Measurements from ENCODE around the gene S100A5. TPM values are rescaled to one million over a fixed set of nuclear protein-coding genes. Genes with fewer than 3 reads are reported as not detected.

Gene S100A5
- total and polyA plus RNA-seq, 9 of the 15 experiments (the other 6 are each of a cell fraction or from before 2014, with no cell fraction given), result 0.56 to 1.4 (median 0.64) TPM; not detected in 5

DNA sequence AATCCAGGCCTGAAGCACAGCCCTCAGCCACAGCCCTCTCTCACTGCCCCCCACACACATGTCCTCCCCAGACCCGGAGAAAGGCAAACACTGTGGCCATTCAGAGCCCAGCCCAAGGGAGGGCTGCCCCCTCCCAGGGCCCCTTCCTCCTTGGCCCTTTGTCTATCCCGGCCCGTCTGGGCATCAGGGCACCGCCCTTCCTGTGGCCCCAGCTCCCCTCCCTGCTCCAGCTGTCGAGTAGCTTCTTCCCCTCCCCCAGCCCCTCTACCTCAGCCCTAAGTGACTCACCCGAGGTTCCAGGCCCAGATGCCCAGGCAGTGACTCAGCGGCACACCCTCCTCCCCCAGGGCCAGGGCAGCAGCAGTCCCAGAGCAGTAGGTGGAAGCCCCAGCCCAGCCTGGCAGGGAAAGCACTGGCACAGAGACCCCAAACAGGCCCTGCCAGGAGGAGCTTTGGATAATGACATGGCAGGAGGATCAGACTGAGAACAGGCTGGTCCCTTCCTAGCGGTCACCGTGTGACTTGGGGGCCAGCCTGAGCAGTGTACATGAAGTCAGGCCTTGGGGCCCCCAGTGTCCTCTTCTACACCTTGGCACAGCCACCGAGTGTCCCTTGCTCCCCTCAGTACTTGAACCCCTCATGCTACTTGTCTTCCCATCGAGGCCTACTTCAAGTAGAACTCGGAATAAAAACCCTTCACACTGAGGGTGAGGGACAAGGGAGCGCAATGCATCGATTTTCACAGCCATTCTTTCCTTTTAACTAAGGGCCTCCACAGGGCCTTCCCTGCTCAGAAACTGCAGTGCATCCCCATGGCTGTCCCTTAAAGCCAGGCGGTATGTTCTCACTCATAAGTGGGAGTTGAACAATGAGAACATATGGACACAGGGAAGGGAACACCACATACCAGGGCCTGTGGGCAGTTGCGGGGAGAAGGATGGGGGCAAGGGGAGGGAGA is 26.0 kb upstream of the S100A5 start (continued):
- no peak for TF ChIP-seq E2F4 (CRISPR knock-in tag; IDR thresholded peaks at IDR 0.05; ENCODE audit: low read depth)
- TF ChIP-seq, protein P1, sequence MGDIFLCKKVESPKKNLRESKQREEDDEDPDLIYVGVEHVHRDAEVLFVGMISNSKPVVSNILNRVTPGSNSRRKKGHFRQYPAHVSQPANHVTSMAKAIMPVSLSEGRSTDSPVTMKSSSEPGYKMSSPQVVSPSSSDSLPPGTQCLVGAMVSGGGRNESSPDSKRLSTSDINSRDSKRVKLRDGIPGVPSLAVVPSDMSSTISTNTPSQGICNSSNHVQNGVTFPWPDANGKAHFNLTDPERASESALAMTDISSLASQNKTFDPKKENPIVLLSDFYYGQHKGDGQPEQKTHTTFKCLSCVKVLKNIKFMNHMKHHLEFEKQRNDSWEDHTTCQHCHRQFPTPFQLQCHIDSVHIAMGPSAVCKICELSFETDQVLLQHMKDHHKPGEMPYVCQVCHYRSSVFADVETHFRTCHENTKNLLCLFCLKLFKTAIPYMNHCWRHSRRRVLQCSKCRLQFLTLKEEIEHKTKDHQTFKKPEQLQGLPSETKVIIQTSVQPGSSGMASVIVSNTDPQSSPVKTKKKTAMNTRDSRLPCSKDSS (IDR thresholded peaks at IDR 0.05; ENCODE audit: low read depth, partially characterized antibody), result no peak
- no peak for TF ChIP-seq ZNF165 (CRISPR knock-in tag; IDR thresholded peaks at IDR 0.05; ENCODE audit: borderline replicate concordance)
- TF ChIP-seq SPI1 (IDR thresholded peaks at IDR 0.05; ENCODE audit: borderline replicate concordance, low read depth, low read length), result no peak
- TF ChIP-seq TAF9B (IDR thresholded peaks at IDR 0.05; ENCODE audit: partially characterized antibody), result peak; percentile 97
- TF ChIP-seq ZNF75A (CRISPR knock-in tag; IDR thresholded peaks at IDR 0.05), result no peak
- no peak; the same call in 1 of the 2 replicates for TF ChIP-seq ZKSCAN1 (IDR thresholded peaks at IDR 0.05; ENCODE audit: low read depth, low read length)
- TF ChIP-seq ZNF24 (IDR thresholded peaks at IDR 0.05), result peak; percentile 55
- TF ChIP-seq HEY1 (CRISPR knock-in tag; IDR thresholded peaks at IDR 0.05; ENCODE audit: borderline replicate concordance), result no peak
- no peak for TF ChIP-seq KDM5B (IDR thresholded peaks at IDR 0.05; ENCODE audit: insufficient replicate concordance, low read depth, low read length)
- no peak for TF ChIP-seq UBTF (IDR thresholded peaks at IDR 0.05; ENCODE audit: borderline replicate concordance in 1 of 2, low read depth in 2 of 2, low read length in 2 of 2)
- no peak for TF ChIP-seq STAT5B (CRISPR knock-in tag; IDR thresholded peaks at IDR 0.05)
- no peak for TF ChIP-seq SNAPC5 (CRISPR knock-in tag; IDR thresholded peaks at IDR 0.05)
- no peak for TF ChIP-seq ZNF76 (CRISPR knock-in tag; IDR thresholded peaks at IDR 0.05; ENCODE audit: borderline replicate concordance)
- TF ChIP-seq ZNF12 (CRISPR knock-in tag; IDR thresholded peaks at IDR 0.05), result no peak
- TF ChIP-seq, protein P2, sequence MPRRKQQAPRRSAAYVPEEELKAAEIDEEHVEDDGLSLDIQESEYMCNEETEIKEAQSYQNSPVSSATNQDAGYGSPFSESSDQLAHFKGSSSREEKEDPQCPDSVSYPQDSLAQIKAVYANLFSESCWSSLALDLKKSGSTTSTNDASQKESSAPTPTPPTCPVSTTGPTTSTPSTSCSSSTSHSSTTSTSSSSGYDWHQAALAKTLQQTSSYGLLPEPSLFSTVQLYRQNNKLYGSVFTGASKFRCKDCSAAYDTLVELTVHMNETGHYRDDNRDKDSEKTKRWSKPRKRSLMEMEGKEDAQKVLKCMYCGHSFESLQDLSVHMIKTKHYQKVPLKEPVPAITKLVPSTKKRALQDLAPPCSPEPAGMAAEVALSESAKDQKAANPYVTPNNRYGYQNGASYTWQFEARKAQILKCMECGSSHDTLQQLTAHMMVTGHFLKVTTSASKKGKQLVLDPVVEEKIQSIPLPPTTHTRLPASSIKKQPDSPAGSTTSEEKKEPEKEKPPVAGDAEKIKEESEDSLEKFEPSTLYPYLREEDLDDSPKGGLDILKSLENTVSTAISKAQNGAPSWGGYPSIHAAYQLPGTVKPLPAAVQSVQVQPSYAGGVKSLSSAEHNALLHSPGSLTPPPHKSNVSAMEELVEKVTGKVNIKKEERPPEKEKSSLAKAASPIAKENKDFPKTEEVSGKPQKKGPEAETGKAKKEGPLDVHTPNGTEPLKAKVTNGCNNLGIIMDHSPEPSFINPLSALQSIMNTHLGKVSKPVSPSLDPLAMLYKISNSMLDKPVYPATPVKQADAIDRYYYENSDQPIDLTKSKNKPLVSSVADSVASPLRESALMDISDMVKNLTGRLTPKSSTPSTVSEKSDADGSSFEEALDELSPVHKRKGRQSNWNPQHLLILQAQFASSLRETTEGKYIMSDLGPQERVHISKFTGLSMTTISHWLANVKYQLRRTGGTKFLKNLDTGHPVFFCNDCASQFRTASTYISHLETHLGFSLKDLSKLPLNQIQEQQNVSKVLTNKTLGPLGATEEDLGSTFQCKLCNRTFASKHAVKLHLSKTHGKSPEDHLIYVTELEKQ (CRISPR knock-in tag; IDR thresholded peaks at IDR 0.05), result no peak
- TF ChIP-seq ZNF143 (CRISPR knock-in tag; IDR thresholded peaks at IDR 0.05), result no peak
- peak; percentile 59 for TF ChIP-seq TAF1 (IDR thresholded peaks at IDR 0.05; ENCODE audit: control insufficient read depth, extremely low read depth, insufficient read depth, low read length, severe bottlenecking)

Data from K562 (cell line).